A549 (cell line): ENCODE results near the gene MSANTD7. TPM values are rescaled to one million over a fixed set of nuclear protein-coding genes. Genes with fewer than 3 reads are reported as not detected.
A peak's percentile ranks its signal among the peaks of the same experiment; 100 is the strongest.

ENCODE experiments used
- ATAC-seq, 2 experiments: fragments of 200-7000 bp in 1 of 2; fragments of >200 bp in 1 of 2; cut with Nextera tagmentation in 1 of 2; cut with Tn5 transposase in 1 of 2; 3 replicates each; pipeline versions ENCODE4 v1.8.0 to v1.9.1; 2018 to 2020; ENCODE audit warnings: mild to moderate bottlenecking in 1 of 2, moderate library complexity in 1 of 2
- CTCF ChIA-PET: fragments of 300-600 bp; sonication (Branson Sonifier 250); formaldehyde crosslinking; extraction: SDS; loops from one replicate; lab custom pipeline; 2021; ENCODE audit warnings: antibody characterized with exemption, inconsistent platforms; lab: Yijun Ruan, JAX
- POLR2A ChIA-PET: fragments of 350-600 bp; formaldehyde crosslinking; extraction: SDS; loops from one replicate; lab custom pipeline; 2021; ENCODE audit warnings: antibody characterized with exemption, inconsistent platforms; lab: Yijun Ruan, JAX
- DNase-seq, 2 experiments: peaks; one replicate each; pipeline versions ENCODE4 v3.0.0 to v3.0.0-alpha.2; 2011 to 2016; ENCODE audit warnings: low read depth in 1 of 2, low spot score in 1 of 2
- FAIRE-seq: peaks from 2 replicates; lab custom pipeline; 2011; peaks lifted over from hg19 to GRCh38; lab: Jason Lieb, UNC
- H3K27ac ChIP-seq, 2 experiments: fragments of >200 bp; sonication (Bioruptor Twin); formaldehyde crosslinking; 3 replicates each; pipeline ENCODE4 v1.5.1; 2016 to 2017
- H3K4me1 ChIP-seq: fragments of >200 bp; sonication (Bioruptor Twin); formaldehyde crosslinking; 3 replicates; pipeline ENCODE4 v1.6.1; 2016
- H3K4me2 ChIP-seq: fragments of >200 bp; sonication (Bioruptor Twin); formaldehyde crosslinking; 3 replicates; pipeline ENCODE4 v1.6.1; 2016
- H3K4me3 ChIP-seq: fragments of >200 bp; sonication (Bioruptor Twin); formaldehyde crosslinking; 3 replicates; pipeline ENCODE4 v1.5.1; 2016
- H3K9me3 ChIP-seq: fragments of >200 bp; sonication (Bioruptor Twin); formaldehyde crosslinking; 3 replicates; pipeline ENCODE4 v1.6.1; 2016
- CBX2 ChIP-seq: fragments of 200-600 bp; sonication (generic); IDR thresholded peaks from 2 replicates; pipeline ENCODE4 v1.6.1; 2016; ENCODE audit warnings: low read depth, mild to moderate bottlenecking, borderline replicate concordance
- CHD2 ChIP-seq: fragments of 150-350 bp; IDR thresholded peaks from 2 replicates; pipeline ENCODE4 v1.6.1; 2014; ENCODE audit warnings: low read length; ENCODE audit not compliant: partially characterized antibody
- CHD4 ChIP-seq: fragments of 200-600 bp; sonication (generic); IDR thresholded peaks from 2 replicates; pipeline ENCODE4 v1.6.1; 2016; ENCODE audit warnings: antibody characterized with exemption, mild to moderate bottlenecking, borderline replicate concordance
- EHMT2 ChIP-seq: fragments of 200-600 bp; sonication (generic); IDR thresholded peaks from 2 replicates; pipeline ENCODE4 v1.6.1; 2016; ENCODE audit warnings: antibody characterized with exemption, low read depth, mild to moderate bottlenecking, moderate library complexity
- GATA3 ChIP-seq: IDR thresholded peaks from 2 replicates; pipeline ENCODE4 v1.6.1; 2012; ENCODE audit warnings: borderline replicate concordance
- POLR2AphosphoS2 ChIP-seq: conservative IDR thresholded peaks from 2 replicates; pipeline ENCODE4 v1.6.1; 2012; ENCODE audit warnings: low read length, improper control_type of control experiment, inconsistent platforms
- WGBS: methylation state at CpG from one replicate; pipeline ENCODE4 v1.1.6; 2017; ENCODE audit errors: missing lambda C conversion rate; 5-methylcytosine and 5-hydroxymethylcytosine counted together
- polyA plus RNA-seq, 4 experiments: library from polyadenylated mRNA; depleted of rRNA in 3 of 4; stranded (reverse); fragments of >200 nt; fragmentation: RNase III in 1 of 4; extraction: RNeasy Plus Mini Kit Qiagen cat#74134 plus additional on column Dnase treatment in 1 of 4; gene quantifications; 2 replicates in 3 of 4; 3 replicates in 1 of 4; pipeline ENCODE4 v1.2.3, GENCODE V29; 2011 to 2017
- TF ChIP-seq, protein P1 (sequence below): fragments of 150-350 bp; IDR thresholded peaks from 2 replicates; pipeline ENCODE4 v1.6.1; 2014; ENCODE audit warnings: low read depth, mild to moderate bottlenecking, low read length
- TF ChIP-seq, protein P2 (sequence below): IDR thresholded peaks from 2 replicates; pipeline ENCODE4 v1.6.1; 2012
- TF ChIP-seq, protein P3 (sequence below): fragments of >200 bp; sonication (Bioruptor Twin); formaldehyde crosslinking; IDR thresholded peaks from 3 replicates; pipeline ENCODE4 v1.6.1; 2016

The MSANTD7 gene
- polyA plus RNA-seq, 2 of the 4 experiments (the other 2 are of a cell fraction), result 10.9 TPM

DNA sequence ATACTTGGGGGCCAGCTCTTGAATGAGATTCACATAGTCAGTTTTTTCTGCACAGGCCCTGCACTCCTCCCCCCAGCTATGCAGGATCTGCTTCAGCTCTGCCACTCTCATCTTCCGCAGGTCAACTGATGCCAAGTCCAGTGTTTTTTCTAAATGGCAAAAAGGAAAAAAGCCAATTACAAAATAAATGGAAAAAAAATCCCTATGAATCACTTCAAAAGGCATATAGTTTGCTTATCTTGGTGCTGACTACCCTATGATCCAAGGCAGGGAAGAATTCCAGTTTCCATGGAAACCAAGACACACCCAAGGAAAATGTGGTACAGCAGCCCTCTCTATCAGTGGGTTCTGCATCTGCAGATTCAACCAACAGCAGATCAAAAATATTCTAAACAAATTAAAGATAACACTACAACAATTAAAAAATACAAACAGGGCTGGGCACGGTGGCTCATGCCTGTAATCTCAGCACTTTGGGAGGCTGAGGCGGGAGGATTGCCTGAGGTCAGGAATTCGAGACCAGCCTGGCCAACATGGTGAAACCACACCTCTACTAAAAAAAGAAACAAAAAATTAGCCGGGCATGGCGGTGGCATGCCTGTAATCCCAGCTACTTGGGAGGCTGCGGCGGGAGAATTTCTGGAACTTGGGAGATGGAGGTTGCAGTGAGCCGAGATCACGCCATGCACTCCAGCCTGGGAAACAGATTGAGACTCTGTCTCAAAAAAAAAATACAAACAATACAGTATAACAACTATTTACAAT, 17.9 kb upstream of the MSANTD7 start (continued):
- TF ChIP-seq, protein P1, sequence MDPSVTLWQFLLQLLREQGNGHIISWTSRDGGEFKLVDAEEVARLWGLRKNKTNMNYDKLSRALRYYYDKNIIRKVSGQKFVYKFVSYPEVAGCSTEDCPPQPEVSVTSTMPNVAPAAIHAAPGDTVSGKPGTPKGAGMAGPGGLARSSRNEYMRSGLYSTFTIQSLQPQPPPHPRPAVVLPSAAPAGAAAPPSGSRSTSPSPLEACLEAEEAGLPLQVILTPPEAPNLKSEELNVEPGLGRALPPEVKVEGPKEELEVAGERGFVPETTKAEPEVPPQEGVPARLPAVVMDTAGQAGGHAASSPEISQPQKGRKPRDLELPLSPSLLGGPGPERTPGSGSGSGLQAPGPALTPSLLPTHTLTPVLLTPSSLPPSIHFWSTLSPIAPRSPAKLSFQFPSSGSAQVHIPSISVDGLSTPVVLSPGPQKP, result no peak
- TF ChIP-seq, protein P2, sequence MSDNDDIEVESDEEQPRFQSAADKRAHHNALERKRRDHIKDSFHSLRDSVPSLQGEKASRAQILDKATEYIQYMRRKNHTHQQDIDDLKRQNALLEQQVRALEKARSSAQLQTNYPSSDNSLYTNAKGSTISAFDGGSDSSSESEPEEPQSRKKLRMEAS, result no peak; the same call in none of the 2 replicates
- TF ChIP-seq, protein P3, sequence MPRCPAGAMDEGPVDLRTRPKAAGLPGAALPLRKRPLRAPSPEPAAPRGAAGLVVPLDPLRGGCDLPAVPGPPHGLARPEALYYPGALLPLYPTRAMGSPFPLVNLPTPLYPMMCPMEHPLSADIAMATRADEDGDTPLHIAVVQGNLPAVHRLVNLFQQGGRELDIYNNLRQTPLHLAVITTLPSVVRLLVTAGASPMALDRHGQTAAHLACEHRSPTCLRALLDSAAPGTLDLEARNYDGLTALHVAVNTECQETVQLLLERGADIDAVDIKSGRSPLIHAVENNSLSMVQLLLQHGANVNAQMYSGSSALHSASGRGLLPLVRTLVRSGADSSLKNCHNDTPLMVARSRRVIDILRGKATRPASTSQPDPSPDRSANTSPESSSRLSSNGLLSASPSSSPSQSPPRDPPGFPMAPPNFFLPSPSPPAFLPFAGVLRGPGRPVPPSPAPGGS, result no peak
- peak; percentile 71; the same call in 1 of the 2 replicates for TF ChIP-seq GATA3

DNA sequence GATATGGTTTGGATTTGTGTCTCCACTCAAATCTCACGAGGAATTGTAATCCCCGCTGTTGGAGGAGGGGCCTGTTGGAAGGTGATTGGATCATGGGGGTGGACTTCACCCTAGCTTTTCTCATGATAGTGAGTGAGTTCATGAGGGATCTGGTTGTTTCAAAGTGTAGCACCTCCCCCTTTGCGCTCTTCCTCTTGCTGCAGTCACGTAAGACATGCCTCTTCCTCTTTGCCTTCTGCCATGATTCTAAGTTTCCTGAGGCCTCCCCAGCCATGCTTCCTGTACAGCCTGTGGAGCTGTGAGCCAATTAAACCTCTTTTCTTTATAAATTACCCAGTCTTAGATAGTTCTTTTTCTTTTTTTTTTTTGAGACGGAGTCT, 17.3 kb upstream of the MSANTD7 start:
- DNase-seq (peak; percentile 38 to 92), ATAC-seq (peak; percentile 78 to 87), FAIRE-seq (peak; percentile 59)
- CTCF ChIA-PET, result interaction anchor here (0.9 to 2.2 kb wide), 7 partner anchors 10 to 322 kb away, joined by 3 to 16 read pairs (median 4); no protein-coding TSS in a partner anchor
- Histone ChIP-seq H3K9me3 (no peaks in the 10 kb centered on the region), H3K27ac (peak overlapping the region; percentile 94 to 96), H3K4me2 (peak overlapping the region; percentile 91), H3K4me3 (peak overlapping the region; percentile 33), H3K4me1 (peaks cover 53% of the 10 kb centered on the region)
- WGBS, result 30% methylated on average over 5 of the region's 5 CpGs
- POLR2A ChIA-PET, result interaction anchor here (1.5 to 2.5 kb wide), 4 partner anchors 17 to 216 kb away, joined by 7 to 13 read pairs (median 10); partner anchors contain the start of genes CDNF, HSPA14 and MSANTD7
- TF ChIP-seq, protein P3, result 0 out of 3 replicates have a peak, but pooled peaks have one; percentile 0
- TF ChIP-seq EHMT2, result no peak
- TF ChIP-seq, protein P2, result peak; percentile 35; the same call in 1 of the 2 replicates
- TF ChIP-seq CHD2, result peak; percentile 33

DNA sequence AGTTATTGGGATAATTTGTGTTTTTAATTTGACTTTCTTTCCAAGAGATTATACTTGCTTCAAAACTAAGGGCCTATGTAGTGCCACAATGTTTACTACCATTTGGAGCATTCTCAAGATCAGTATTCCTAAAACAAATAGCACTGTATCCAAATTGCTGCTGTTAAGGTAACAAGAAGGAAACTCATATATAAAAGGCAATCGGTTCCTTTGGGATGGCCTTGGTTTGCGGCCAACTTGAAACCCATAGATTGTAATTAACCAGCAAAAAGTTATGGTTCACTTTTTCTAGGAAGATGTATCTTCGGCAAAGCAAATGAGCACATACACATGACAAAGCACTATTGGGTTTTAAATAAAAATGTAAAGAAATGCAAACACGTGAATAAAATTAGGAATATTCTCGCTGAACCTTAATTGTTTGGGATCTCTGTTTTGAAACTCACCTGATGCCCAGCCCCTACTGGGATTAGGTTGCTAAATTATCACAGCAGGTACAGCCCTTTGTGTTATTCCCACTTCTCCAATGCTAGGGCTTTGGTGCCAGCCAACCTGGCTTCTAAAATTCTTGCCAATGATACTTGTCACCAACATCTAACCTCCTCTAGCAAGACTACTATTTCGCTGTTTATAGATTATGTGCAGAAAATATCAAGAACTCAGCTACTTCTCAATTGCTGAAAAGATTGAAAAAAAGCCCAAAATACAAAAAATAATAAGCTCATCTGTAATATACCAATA, 16.3 kb upstream of the MSANTD7 start:
- H3K9me3 ChIP-seq, result no peaks in the 10 kb centered on the region
- ATAC-seq (no peak), DNase-seq (no peak), FAIRE-seq (peak; percentile 13)
- WGBS, result 90% methylated on average over 6 of the region's 6 CpGs
- peak overlapping the region; percentile 18; the same call in 1 of the 3 replicates for H3K4me2 ChIP-seq
- POLR2A ChIA-PET, result interaction anchor here (2.1 kb wide), 1 partner anchor 217 kb away, joined by 9 read pairs; no protein-coding TSS in a partner anchor
- H3K4me3 ChIP-seq, result no peak overlapping the region
- peak overlapping the region; percentile 94 to 96 for H3K27ac ChIP-seq
- H3K4me1 ChIP-seq, result peaks cover 53% of the 10 kb centered on the region
- CTCF ChIA-PET, result interaction anchor here (0.9 to 4.2 kb wide), 18 partner anchors 14 to 335 kb away, joined by 3 to 56 read pairs (median 6); partner anchors contain the start of genes CDNF, HSPA14 and MSANTD7
- TF ChIP-seq CBX2 (no peak), POLR2AphosphoS2 (no peak), CHD4 (no peak)
